Endothelial cell of umbilical vein (primary cell): ENCODE results near the gene CNDP1. TPM values are rescaled to one million over a fixed set of nuclear protein-coding genes. Genes with fewer than 3 reads are reported as not detected.
"Not testable (repeated sequence)": the region's sequence is repeated elsewhere in the genome, so short reads cannot be mapped to it uniquely, and the experiment has no call there.

ENCODE experiments used
- BruUV-seq: library from RNA; stranded (reverse); fragments of 400-500 nt; replicated peaks from 2 replicates; lab custom pipeline; 2021; lab: Mats Ljungman, UMichigan
- CTCF ChIA-PET: fragments of 300-600, 350-600 bp; sonication (Branson Sonifier 250); formaldehyde crosslinking; loops from one replicate; lab custom pipeline; 2021; ENCODE audit warnings: antibody characterized with exemption, inconsistent platforms; lab: Charles Lee
- POLR2A ChIA-PET: fragments of 300-600, 350-600 bp; sonication (Branson Sonifier 250); formaldehyde crosslinking; loops from one replicate; lab custom pipeline; 2021; ENCODE audit warnings: antibody characterized with exemption, inconsistent platforms; lab: Charles Lee
- DNase-seq: peaks from one replicate; pipeline ENCODE4 v3.0.0-alpha.2; 2011; ENCODE audit warnings: low read depth, low spot score
- FAIRE-seq: peaks from 2 replicates; lab custom pipeline; 2011; peaks lifted over from hg19 to GRCh38; lab: Jason Lieb, UNC
- H2AFZ ChIP-seq: 2 replicates; pipeline ENCODE4 v1.6.0; 2012; ENCODE audit warnings: low read depth, low read length, control low read depth, inconsistent platforms
- H3K27ac ChIP-seq: 2 replicates; pipeline ENCODE4 v1.5.1; 2011; ENCODE audit warnings: low read depth, mild to moderate bottlenecking, control low read depth, low read length, moderate library complexity; ENCODE audit not compliant: insufficient read depth
- H3K27me3 ChIP-seq, 2 experiments: 2 replicates each; pipeline versions ENCODE4 v1.6.0 to v1.6.1; 2011; ENCODE audit warnings: low read length in 2 of 2, mixed read lengths in 1 of 2; ENCODE audit not compliant: control insufficient read depth in 2 of 2, insufficient read depth in 2 of 2
- H3K36me3 ChIP-seq, 2 experiments: 2 replicates in 1 of 2; 3 replicates in 1 of 2; pipeline ENCODE4 v1.5.1; 2011; ENCODE audit warnings: low read length in 2 of 2, mild to moderate bottlenecking in 1 of 2, moderate library complexity in 1 of 2; ENCODE audit not compliant: control insufficient read depth in 2 of 2, insufficient read depth in 2 of 2; ENCODE audit errors: extremely low read depth in 1 of 2
- H3K4me1 ChIP-seq: 3 replicates; pipeline ENCODE4 v1.5.1; 2011; ENCODE audit warnings: mild to moderate bottlenecking, low read length; ENCODE audit not compliant: control insufficient read depth, insufficient read depth; ENCODE audit errors: extremely low read depth
- H3K4me2 ChIP-seq: 2 replicates; pipeline ENCODE4 v1.6.1; 2011; ENCODE audit warnings: low read length, control low read depth, mixed read lengths; ENCODE audit not compliant: insufficient read depth
- H3K4me3 ChIP-seq, 3 experiments: fragments of 200-600 bp in 1 of 3; sonication (generic), shearing (Covaris generic) in 1 of 3; replicated peaks in 1 of 3; 2 replicates each; pipeline ENCODE4 v1.5.1; 2011 to 2016; ENCODE audit warnings: control low read depth in 3 of 3, low read length in 3 of 3, mild to moderate bottlenecking in 2 of 3, inconsistent platforms in 1 of 3, low read depth in 1 of 3, moderate library complexity in 1 of 3; ENCODE audit not compliant: insufficient read depth in 1 of 3
- H3K79me2 ChIP-seq: 2 replicates; pipeline ENCODE4 v1.6.0; 2012; ENCODE audit warnings: low read length, inconsistent platforms; ENCODE audit not compliant: control insufficient read depth, insufficient read depth
- H3K9ac ChIP-seq: replicated peaks from 2 replicates; pipeline ENCODE3; 2011; ENCODE audit warnings: low read length, control low read depth; ENCODE audit not compliant: insufficient read depth; ENCODE audit errors: extremely low read depth
- H3K9me1 ChIP-seq: replicated peaks from 3 replicates; pipeline ENCODE4 v1.6.0; 2011; ENCODE audit warnings: mild to moderate bottlenecking, low read length; ENCODE audit not compliant: control insufficient read depth, insufficient read depth; ENCODE audit errors: extremely low read depth
- H3K9me3 ChIP-seq: replicated peaks from 2 replicates; pipeline ENCODE4 v1.5.1; 2012; ENCODE audit warnings: low read length, inconsistent platforms; ENCODE audit not compliant: control insufficient read depth, insufficient read depth
- H4K20me1 ChIP-seq: replicated peaks from 2 replicates; pipeline ENCODE3; 2011; ENCODE audit warnings: mild to moderate bottlenecking, low read length; ENCODE audit not compliant: control insufficient read depth, insufficient read depth; ENCODE audit errors: extremely low read depth
- JUN ChIP-seq: IDR thresholded peaks from 2 replicates; pipeline ENCODE4 v1.6.1; 2011; ENCODE audit warnings: borderline replicate concordance, low read depth; ENCODE audit not compliant: insufficient read length, insufficient read depth
- MYC ChIP-seq: IDR thresholded peaks from one replicate; pipeline ENCODE4 v1.6.1; 2011; ENCODE audit warnings: mild to moderate bottlenecking, low read depth, low read length
- dilution Hi-C: fragments of 300-500 bp; cut with MboI; formaldehyde crosslinking; loops from one replicate; pipeline ENCODE4 v1.15.0; 2019; ENCODE audit warnings: low sequenced_read_pairs; ENCODE audit not compliant: extremely low pct_ligation_motif_present
- intact Hi-C: fragments of 100-400 bp; cut with micrococcal nuclease; formaldehyde crosslinking; loops from one replicate; pipeline ENCODE4 v1.10.0; 2022
- polyA plus RNA-seq, 4 experiments: library from polyadenylated mRNA; depleted of rRNA in 3 of 4; stranded (reverse) in 3 of 4; unstranded in 1 of 4; fragments of >200 nt; gene quantifications; 2 replicates each; pipeline versions ENCODE4 v1.2.1 to v1.2.3, GENCODE V29; 2011 to 2012; ENCODE audit warnings: missing spikeins in 1 of 4
- total RNA-seq: library from RNA; stranded (reverse); gene quantifications from 2 replicates; pipeline ENCODE4 v1.2.3, GENCODE V29; 2021

The CNDP1 gene
- total and polyA plus RNA-seq, 2 donors (not counting 3 experiments of a cell fraction or from before 2014, with no cell fraction given) = not detected

- H3K4me2 ChIP-seq, H3K4me1 ChIP-seq, H3K4me3 ChIP-seq, H3K27ac ChIP-seq, H3K36me3 ChIP-seq, H2AFZ ChIP-seq, DNase-seq, H3K9me1 ChIP-seq, POLR2A ChIA-PET, dilution Hi-C loops, H4K20me1 ChIP-seq, H3K27me3 ChIP-seq, intact Hi-C loops, FAIRE-seq, H3K79me2 ChIP-seq, H3K9ac ChIP-seq, H3K9me3 ChIP-seq, BruUV-seq: not testable (repeated sequence)
- CTCF ChIA-PET = interaction anchor here (2.9 kb wide), 1 partner anchor 14 kb away, joined by 9 read pairs; no protein-coding TSS in a partner anchor
These were observed 31.7 kb downstream of the CNDP1 start for GRCh38 chr18:74565993-74566392.

- H3K4me3 ChIP-seq = no peak overlapping the region
- no peaks in the 10 kb centered on the region for H3K27me3 ChIP-seq
- no peak overlapping the region for H3K9ac ChIP-seq
- FAIRE-seq = no peak
- BruUV-seq = no TSS peak
- DNase-seq = no peak
- no peaks in the 10 kb centered on the region for H3K9me1 ChIP-seq
- intact Hi-C loops = no loop called here
- TF ChIP-seq MYC (no peak), JUN (no peak)
- no peaks in the 10 kb centered on the region for H4K20me1 ChIP-seq
- CTCF ChIA-PET = interaction anchor here (2.9 kb wide), 1 partner anchor 16 kb away, joined by 10 read pairs; no protein-coding TSS in a partner anchor
- no peaks in the 10 kb centered on the region for H3K79me2 ChIP-seq
- no peaks in the 10 kb centered on the region for H3K4me1 ChIP-seq
- H3K9me3 ChIP-seq = no peaks in the 10 kb centered on the region
- dilution Hi-C loops = no loop called here
- no peaks in the 10 kb centered on the region for H3K36me3 ChIP-seq
- POLR2A ChIA-PET = no interaction called here
- H3K27ac ChIP-seq = no peak overlapping the region
- H2AFZ ChIP-seq = no peak overlapping the region
- no peak overlapping the region for H3K4me2 ChIP-seq
These were observed 33.5 kb downstream of the CNDP1 start for GRCh38 chr18:74567822-74568221.
